K562 (cell line): Measurements from ENCODE around the gene RERE. TPM values are rescaled to one million over a fixed set of nuclear protein-coding genes. Genes with fewer than 3 reads are reported as not detected.

Experiments used
- ATF4 ChIP-seq: fragments of 450-650 bp; formaldehyde crosslinking; IDR thresholded peaks from 2 replicates; pipeline ENCODE4 v1.4.0; 2022; ENCODE audit warnings: mild to moderate bottlenecking, moderate library complexity
- CGGBP1 ChIP-seq: fragments of 250-450 bp; sonication (Bioruptor Pico); IDR thresholded peaks from 2 replicates; pipeline ENCODE4 v1.9.0; 2021; ENCODE audit warnings: mild to moderate bottlenecking
- E4F1 ChIP-seq: fragments of 250-450 bp; sonication (Bioruptor Pico); IDR thresholded peaks from 2 replicates; pipeline ENCODE4 v1.5.0; 2021; ENCODE audit warnings: mild to moderate bottlenecking, borderline replicate concordance
- EP400 ChIP-seq: fragments of 450-650 bp; IDR thresholded peaks from 2 replicates; pipeline ENCODE4 v1.6.1; 2017; ENCODE audit warnings: antibody characterized with exemption, mild to moderate bottlenecking, moderate library complexity
- GTF2E2 ChIP-seq: fragments of 200-800 bp; sonication (Bioruptor generic); IDR thresholded peaks from 2 replicates; pipeline ENCODE4 v1.6.1; 2016; ENCODE audit warnings: missing genetic modification characterization, missing compliant biosample characterization
- NR2C2 ChIP-seq, 2 experiments: fragments of 200-800 bp in 1 of 2; sonication (Bioruptor generic) in 1 of 2; sonication (generic) in 1 of 2; formaldehyde crosslinking in 1 of 2; IDR thresholded peaks; 2 replicates each; pipeline versions ENCODE4 v1.6.1 to v1.8.0; 2016 to 2022; ENCODE audit warnings: mild to moderate bottlenecking in 1 of 2, missing compliant biosample characterization in 1 of 2, missing genetic modification characterization in 1 of 2, missing genetic modification reagents in 1 of 2
- PHF8 ChIP-seq: fragments of 200-600 bp; sonication (generic); IDR thresholded peaks from 2 replicates; pipeline ENCODE4 v1.6.1; 2012; ENCODE audit warnings: mixed run types, mild to moderate bottlenecking, inconsistent platforms, low read length, moderate library complexity, borderline replicate concordance
- SMAD3 ChIP-seq: fragments of 450-650 bp; formaldehyde crosslinking; conservative IDR thresholded peaks from 2 replicates; pipeline ENCODE4 v1.4.0; 2020; ENCODE audit warnings: mild to moderate bottlenecking
- SRSF9 ChIP-seq: fragments of 200-400 bp; formaldehyde crosslinking; IDR thresholded peaks from 2 replicates; pipeline ENCODE4 v1.6.1; 2017; ENCODE audit warnings: low read depth, low read length, borderline replicate concordance
- STAG1 ChIP-seq: sonication (generic); formaldehyde crosslinking; IDR thresholded peaks from 2 replicates; pipeline ENCODE4 v1.5.0; 2020; ENCODE audit warnings: missing genetic modification reagents, borderline replicate concordance
- TAF1 ChIP-seq: IDR thresholded peaks from 2 replicates; pipeline ENCODE4 v1.6.1; 2011; ENCODE audit warnings: mild to moderate bottlenecking, low read length, moderate library complexity; ENCODE audit not compliant: insufficient read depth, control insufficient read depth, severe bottlenecking; ENCODE audit errors: extremely low read depth
- TRIM28 ChIP-seq: fragments of 450-650 bp; IDR thresholded peaks from 2 replicates; pipeline ENCODE4 v1.6.1; 2017
- ZBED1 ChIP-seq: IDR thresholded peaks from 2 replicates; pipeline ENCODE4 v1.6.1; 2014
- ZBTB17 ChIP-seq: fragments of 450-650 bp; formaldehyde crosslinking; IDR thresholded peaks from 2 replicates; pipeline ENCODE4 v1.4.0; 2020; ENCODE audit warnings: mild to moderate bottlenecking
- ZFP36 ChIP-seq: fragments of 150-350 bp; IDR thresholded peaks from 2 replicates; pipeline ENCODE4 v1.6.1; 2018; ENCODE audit warnings: low read length, low read depth; ENCODE audit not compliant: partially characterized antibody
- ZFPM2 ChIP-seq: fragments of 250-450 bp; sonication (Bioruptor Pico); IDR thresholded peaks from 2 replicates; pipeline ENCODE4 v1.5.1; 2022; ENCODE audit warnings: mild to moderate bottlenecking
- ZNF398 ChIP-seq: fragments of 250-450 bp; sonication (Bioruptor Pico); IDR thresholded peaks from 2 replicates; pipeline ENCODE4 v1.8.0; 2021; ENCODE audit warnings: moderate library complexity, mild to moderate bottlenecking, inconsistent platforms
- ZNF717 ChIP-seq: fragments of 250-450 bp; sonication (Bioruptor Pico); IDR thresholded peaks from 2 replicates; pipeline ENCODE4 v1.5.0; 2021
- ZNF75A ChIP-seq: fragments of 450-650 bp; formaldehyde crosslinking; IDR thresholded peaks from 2 replicates; pipeline ENCODE4 v1.4.0; 2020; ENCODE audit warnings: mild to moderate bottlenecking
- ZNF778 ChIP-seq: fragments of 450-650 bp; formaldehyde crosslinking; IDR thresholded peaks from 2 replicates; pipeline ENCODE4 v1.4.0; 2020; ENCODE audit warnings: mild to moderate bottlenecking, moderate library complexity
- ZNF79 ChIP-seq: fragments of 250-450 bp; sonication (Bioruptor Pico); IDR thresholded peaks from 2 replicates; pipeline ENCODE4 v1.4.0; 2020; ENCODE audit warnings: low read depth, mild to moderate bottlenecking, moderate library complexity
- ZSCAN29 ChIP-seq: fragments of 450-650 bp; IDR thresholded peaks from 2 replicates; pipeline ENCODE4 v1.6.1; 2017
- polyA plus RNA-seq, 8 experiments: library from polyadenylated mRNA; depleted of rRNA in 4 of 8; stranded (reverse) in 5 of 8; unstranded in 3 of 8; fragments of >200 nt; fragmentation: Nextera tagmentation in 2 of 8; fragmentation: Illumina TruSeq in 1 of 8; extraction: Ambion mirVana in 2 of 8; extraction: Trizol in 1 of 8; gene quantifications; 2 replicates each; pipeline versions ENCODE4 v1.2.1 to v1.2.3, GENCODE V29; 2011 to 2014; ENCODE audit warnings: inconsistent platforms in 1 of 8, missing spikeins in 1 of 8
- total RNA-seq, 7 experiments: library from RNA; depleted of rRNA in 6 of 7; stranded (reverse); fragments of >200 nt in 6 of 7; fragmentation: Illumina TruSeq in 2 of 7; extraction: Trizol in 2 of 7; gene quantifications; 2 replicates each; pipeline versions ENCODE4 v1.2.1 to v1.2.3, GENCODE V29; 2011 to 2021; ENCODE audit warnings: low replicate concordance in 1 of 7

RERE gene
- total and polyA plus RNA-seq, 9 of the 15 experiments (the other 6 are each of a cell fraction or from before 2014, with no cell fraction given): 3.0 to 51.5 (median 13.4) TPM

- TF ChIP-seq TAF1 (peak; percentile 42), CGGBP1 (no peak), GTF2E2 (tag) (no peak), TRIM28 (peak; percentile 87), PHF8 (no peak), ZFP36 (no peak), E4F1 (CRISPR knock-in tag) (no peak), ZBED1 (no peak), ZFPM2 (no peak), ZNF778 (CRISPR knock-in tag) (no peak), SRSF9 (no peak), ZBTB17 (CRISPR knock-in tag) (peak; percentile 83), ZNF398 (CRISPR knock-in tag) (no peak), ZNF717 (CRISPR knock-in tag) (no peak), EP400 (peak; percentile 66), ZNF75A (CRISPR knock-in tag) (no peak), ZSCAN29 (no peak), SMAD3 (CRISPR knock-in tag) (no peak), ZNF79 (no peak), STAG1 (no peak), NR2C2 (CRISPR knock-in tag; IDR thresholded peaks at IDR 0.05) (0 out of 2 replicates have a peak, but pooled peaks have one; percentile 22), NR2C2 (tag; IDR thresholded peaks at IDR 0.05) (peak; percentile 36; the same call in 1 of the 2 replicates), ATF4 (CRISPR knock-in tag) (peak; percentile 37; the same call in 1 of the 2 replicates)
Measured at GRCh38 chr1:8541961-8542521, 275.4 kb downstream of the RERE start (continued).
